Measurements from ENCODE around the gene ATG5.

Gene ATG5

GRCh38 chr6:106347219-106347618 lies 21.7 kb upstream of the ATG5 start:
- TF ChIP-seq REST (IDR thresholded peaks at IDR 0.05; ENCODE audit: insufficient read depth in 1 of 2, low read depth in 2 of 2, low read length in 2 of 2) (no peak), POLR2AphosphoS5 (IDR thresholded peaks at IDR 0.05; ENCODE audit: low read depth, low read length) (no peak), TAF1 (IDR thresholded peaks at IDR 0.05; ENCODE audit: borderline replicate concordance, insufficient read depth, low read length) (no peak), FOXP2 (optimal IDR thresholded peaks at IDR 0.05; ENCODE audit: borderline replicate concordance, extremely low read depth, extremely low read length, insufficient read depth) (no peak), SIN3A (IDR thresholded peaks at IDR 0.05; ENCODE audit: borderline replicate concordance, insufficient read depth, low read length) (no peak)

GRCh38 chr6:106339334-106340029 lies 13.9 kb upstream of the ATG5 start:
- no peak for TF ChIP-seq FOXP2 (optimal IDR thresholded peaks at IDR 0.05; ENCODE audit: borderline replicate concordance, extremely low read depth, extremely low read length, insufficient read depth)
- TF ChIP-seq TAF1 (IDR thresholded peaks at IDR 0.05; ENCODE audit: borderline replicate concordance, insufficient read depth, low read length), result no peak

- TF ChIP-seq TAF1 (IDR thresholded peaks at IDR 0.05; ENCODE audit: borderline replicate concordance, insufficient read depth, low read length) (no peak), SIN3A (IDR thresholded peaks at IDR 0.05; ENCODE audit: borderline replicate concordance, insufficient read depth, low read length) (no peak), FOXP2 (optimal IDR thresholded peaks at IDR 0.05; ENCODE audit: borderline replicate concordance, extremely low read depth, extremely low read length, insufficient read depth) (no peak), POLR2AphosphoS5 (IDR thresholded peaks at IDR 0.05; ENCODE audit: low read depth, low read length) (no peak), REST (IDR thresholded peaks at IDR 0.05; ENCODE audit: insufficient read depth in 1 of 2, low read depth in 2 of 2, low read length in 2 of 2) (no peak)
Measured at GRCh38 chr6:106334646-106335448, 9.3 kb upstream of the ATG5 start.

- TF ChIP-seq REST (IDR thresholded peaks at IDR 0.05; ENCODE audit: insufficient read depth in 1 of 2, low read depth in 2 of 2, low read length in 2 of 2), result no peak
- TF ChIP-seq TAF1 (IDR thresholded peaks at IDR 0.05; ENCODE audit: borderline replicate concordance, insufficient read depth, low read length), result no peak
- no peak for TF ChIP-seq SIN3A (IDR thresholded peaks at IDR 0.05; ENCODE audit: borderline replicate concordance, insufficient read depth, low read length)
- no peak for TF ChIP-seq FOXP2 (optimal IDR thresholded peaks at IDR 0.05; ENCODE audit: borderline replicate concordance, extremely low read depth, extremely low read length, insufficient read depth)
- no peak for TF ChIP-seq POLR2AphosphoS5 (IDR thresholded peaks at IDR 0.05; ENCODE audit: low read depth, low read length)
Measured at GRCh38 chr6:106324726-106325335, 729 bp downstream of the ATG5 start.

- TF ChIP-seq TAF1 (IDR thresholded peaks at IDR 0.05; ENCODE audit: borderline replicate concordance, insufficient read depth, low read length) (no peak), REST (IDR thresholded peaks at IDR 0.05; ENCODE audit: insufficient read depth in 1 of 2, low read depth in 2 of 2, low read length in 2 of 2) (no peak), POLR2AphosphoS5 (IDR thresholded peaks at IDR 0.05; ENCODE audit: low read depth, low read length) (no peak), SIN3A (IDR thresholded peaks at IDR 0.05; ENCODE audit: borderline replicate concordance, insufficient read depth, low read length) (no peak), FOXP2 (optimal IDR thresholded peaks at IDR 0.05; ENCODE audit: borderline replicate concordance, extremely low read depth, extremely low read length, insufficient read depth) (no peak)
Measured at GRCh38 chr6:106321940-106322339, 3.6 kb downstream of the ATG5 start.
